ENCODE results near the gene BCOR.

Gene BCOR

GRCh38 chrX:40066700-40067099 lies 31.1 kb downstream of the BCOR start:
- in situ Hi-C loops (cut with MboI; ENCODE audit: low sequenced_read_pairs): no loop called here

- in situ Hi-C loops (cut with MboI; ENCODE audit: low sequenced_read_pairs): no loop called here
These were observed 32.3 kb downstream of the BCOR start for GRCh38 chrX:40065296-40066046.

- in situ Hi-C loops (cut with MboI; ENCODE audit: low sequenced_read_pairs): no loop called here
These were observed 33.6 kb downstream of the BCOR start for GRCh38 chrX:40064055-40064597.

GRCh38 chrX:40063555-40063954 lies 34.2 kb downstream of the BCOR start:
- in situ Hi-C loops (cut with MboI; ENCODE audit: low sequenced_read_pairs): no loop called here

GRCh38 chrX:40062525-40063155 lies 35.1 kb downstream of the BCOR start:
- in situ Hi-C loops (cut with MboI; ENCODE audit: low sequenced_read_pairs): no loop called here

- in situ Hi-C loops (cut with MboI; ENCODE audit: low sequenced_read_pairs): no loop called here
These were observed 35.8 kb downstream of the BCOR start for GRCh38 chrX:40061871-40062524.

- in situ Hi-C loops (cut with MboI; ENCODE audit: low sequenced_read_pairs): no loop called here
These were observed 36.8 kb downstream of the BCOR start for GRCh38 chrX:40061005-40061404.

- in situ Hi-C loops (cut with MboI; ENCODE audit: low sequenced_read_pairs): no loop called here
These were observed 37.4 kb downstream of the BCOR start for GRCh38 chrX:40060356-40060845.

GRCh38 chrX:40058719-40059118 lies 39.0 kb downstream of the BCOR start:
- in situ Hi-C loops (cut with MboI; ENCODE audit: low sequenced_read_pairs): no loop called here

GRCh38 chrX:40057405-40057804 lies 40.4 kb downstream of the BCOR start:
- in situ Hi-C loops (cut with MboI; ENCODE audit: low sequenced_read_pairs): no loop called here

- in situ Hi-C loops (cut with MboI; ENCODE audit: low sequenced_read_pairs): no loop called here
These were observed 41.3 kb downstream of the BCOR start for GRCh38 chrX:40056420-40056819.

- in situ Hi-C loops (cut with MboI; ENCODE audit: low sequenced_read_pairs): no loop called here
These were observed 42.3 kb downstream of the BCOR start for GRCh38 chrX:40055495-40055894.

GRCh38 chrX:40054793-40055192 lies 43.0 kb downstream of the BCOR start:
- in situ Hi-C loops (cut with MboI; ENCODE audit: low sequenced_read_pairs): no loop called here

GRCh38 chrX:40050532-40050931 lies 47.2 kb downstream of the BCOR start:
- in situ Hi-C loops (cut with MboI; ENCODE audit: low sequenced_read_pairs): no loop called here

- in situ Hi-C loops (cut with MboI; ENCODE audit: low sequenced_read_pairs): no loop called here
These were observed 48.6 kb downstream of the BCOR start for GRCh38 chrX:40049084-40049641.

- in situ Hi-C loops (cut with MboI; ENCODE audit: low sequenced_read_pairs): no loop called here
These were observed 50.3 kb downstream of the BCOR start for GRCh38 chrX:40047485-40047884.

GRCh38 chrX:40043895-40044294 lies 53.9 kb downstream of the BCOR start:
- in situ Hi-C loops (cut with MboI; ENCODE audit: low sequenced_read_pairs): no loop called here

GRCh38 chrX:40041915-40042314 lies 55.8 kb downstream of the BCOR start:
- in situ Hi-C loops (cut with MboI; ENCODE audit: low sequenced_read_pairs): no loop called here

- in situ Hi-C loops (cut with MboI; ENCODE audit: low sequenced_read_pairs): no loop called here
These were observed 56.9 kb downstream of the BCOR start for GRCh38 chrX:40040686-40041461.

GRCh38 chrX:40039887-40040286 lies 57.9 kb downstream of the BCOR start:
- in situ Hi-C loops (cut with MboI; ENCODE audit: low sequenced_read_pairs): no loop called here

- in situ Hi-C loops (cut with MboI; ENCODE audit: low sequenced_read_pairs): no loop called here
These were observed 60.4 kb downstream of the BCOR start for GRCh38 chrX:40037367-40037766.
